H1 (cell line): Measurements from ENCODE around the gene SMTN. TPM values are rescaled to one million over a fixed set of nuclear protein-coding genes. Genes with fewer than 3 reads are reported as not detected.
A peak's percentile ranks its signal among the peaks of the same experiment; 100 is the strongest.

Experiments
- CTCF ChIA-PET: fragments of 300-600 bp; sonication (Branson Sonifier 250); formaldehyde crosslinking; loops from one replicate; lab custom pipeline; 2021; ENCODE audit not compliant: partially characterized antibody; lab: Charles Lee
- POLR2A ChIA-PET: fragments of 300-600 bp; sonication (Branson Sonifier 250); formaldehyde crosslinking; loops from one replicate; lab custom pipeline; 2021; ENCODE audit warnings: inconsistent platforms; ENCODE audit not compliant: partially characterized antibody; lab: Charles Lee
- DNase-seq, 2 experiments: peaks; one replicate each; pipeline versions ENCODE4 v3.0.0 to v3.0.0-alpha.2; 2010 to 2022; ENCODE audit warnings: low spot score in 2 of 2, low read depth in 1 of 2, mixed read lengths in 1 of 2
- FAIRE-seq: peaks from 2 replicates; lab custom pipeline; 2011; peaks lifted over from hg19 to GRCh38; lab: Jason Lieb, UNC
- H2AFZ ChIP-seq: 2 replicates; pipeline ENCODE4 v1.8.1; 2012; ENCODE audit warnings: low read length, inconsistent platforms
- H2AK5ac ChIP-seq: 2 replicates; pipeline ENCODE4 v1.6.1; 2013; ENCODE audit warnings: low read depth, low read length
- H2BK120ac ChIP-seq: replicated peaks from 2 replicates; pipeline ENCODE3; 2013; ENCODE audit warnings: low read depth, low read length, inconsistent platforms
- H2BK12ac ChIP-seq: 2 replicates; pipeline ENCODE4 v1.6.1; 2013; ENCODE audit warnings: low read depth, low read length
- H2BK15ac ChIP-seq: 2 replicates; pipeline ENCODE4 v1.6.1; 2013; ENCODE audit warnings: low read length
- H2BK20ac ChIP-seq: 2 replicates; pipeline ENCODE4 v1.6.1; 2013; ENCODE audit warnings: low read length
- H2BK5ac ChIP-seq: 2 replicates; pipeline ENCODE4 v1.6.1; 2013; ENCODE audit warnings: low read depth, low read length
- H3K14ac ChIP-seq: 2 replicates; pipeline ENCODE4 v1.6.1; 2013; ENCODE audit warnings: inconsistent platforms; ENCODE audit not compliant: insufficient read length
- H3K18ac ChIP-seq: 2 replicates; pipeline ENCODE4 v1.6.1; 2013; ENCODE audit warnings: low read length; ENCODE audit errors: extremely low read depth
- H3K23ac ChIP-seq: 2 replicates; pipeline ENCODE4 v1.6.1; 2013; ENCODE audit warnings: inconsistent platforms; ENCODE audit not compliant: insufficient read length
- H3K23me2 ChIP-seq: 2 replicates; pipeline ENCODE4 v1.6.1; 2013; ENCODE audit warnings: low read depth, low read length
- H3K27ac ChIP-seq: 2 replicates; pipeline ENCODE4 v1.6.1; 2011; ENCODE audit warnings: low read depth, low read length, inconsistent platforms
- H3K27me3 ChIP-seq, 4 experiments: replicated peaks in 1 of 4; 1 replicate in 1 of 4; 2 replicates in 3 of 4; pipeline versions ENCODE4 v1.6.1 to v1.8.1; 2011 to 2013; ENCODE audit warnings: low read length in 3 of 4, mild to moderate bottlenecking in 3 of 4, inconsistent platforms in 2 of 4, mixed read lengths in 2 of 4, moderate library complexity in 1 of 4; ENCODE audit not compliant: control insufficient read depth in 3 of 4, insufficient read depth in 3 of 4; ENCODE audit errors: extremely low read depth in 1 of 4
- H3K36me3 ChIP-seq, 4 experiments: 2 replicates each; pipeline versions ENCODE4 v1.6.1 to v1.8.1; 2011 to 2013; ENCODE audit warnings: mild to moderate bottlenecking in 4 of 4, low read length in 3 of 4, moderate library complexity in 2 of 4, control low read depth in 1 of 4, inconsistent platforms in 1 of 4; ENCODE audit not compliant: insufficient read depth in 4 of 4, control insufficient read depth in 2 of 4
- H3K4ac ChIP-seq: replicated peaks from 2 replicates; pipeline ENCODE3; 2013; ENCODE audit warnings: low read length, low read depth, mixed read lengths, inconsistent platforms; ENCODE audit not compliant: insufficient read length
- H3K4me1 ChIP-seq, 4 experiments: replicated peaks in 1 of 4; 1 replicate in 1 of 4; 2 replicates in 3 of 4; pipeline versions ENCODE4 v1.6.1 to v1.8.1; 2011 to 2013; ENCODE audit warnings: low read length in 3 of 4, inconsistent platforms in 2 of 4, mixed read lengths in 1 of 4; ENCODE audit not compliant: insufficient read depth in 4 of 4, control insufficient read depth in 3 of 4
- H3K4me2 ChIP-seq, 2 experiments: 2 replicates each; pipeline versions ENCODE4 v1.6.1 to v1.8.1; 2011 to 2013; ENCODE audit warnings: low read depth in 2 of 2, low read length in 2 of 2, control low read depth in 1 of 2, inconsistent platforms in 1 of 2, mild to moderate bottlenecking in 1 of 2; ENCODE audit not compliant: insufficient read depth in 1 of 2
- H3K4me3 ChIP-seq, 4 experiments: fragments of 200-600, 300-600 bp in 1 of 4; sonication (generic), shearing (Covaris generic), sonication (Bioruptor Twin) in 1 of 4; 2 replicates each; pipeline versions ENCODE4 v1.5.1 to v1.8.1; 2011 to 2016; ENCODE audit warnings: low read length in 4 of 4, low read depth in 3 of 4, control low read depth in 2 of 4, inconsistent platforms in 2 of 4, mild to moderate bottlenecking in 2 of 4, mixed read lengths in 1 of 4, moderate library complexity in 1 of 4; ENCODE audit not compliant: insufficient read depth in 2 of 4; ENCODE audit errors: extremely low read depth in 1 of 4
- H3K56ac ChIP-seq: replicated peaks from 2 replicates; pipeline ENCODE3; 2013; ENCODE audit warnings: low read depth, mild to moderate bottlenecking, mixed read lengths, low read length, inconsistent platforms; ENCODE audit not compliant: insufficient read length
- H3K79me1 ChIP-seq: 2 replicates; pipeline ENCODE4 v1.6.1; 2013; ENCODE audit warnings: low read depth, low read length, control low read depth
- H3K79me2 ChIP-seq, 2 experiments: 2 replicates each; pipeline versions ENCODE4 v1.6.1 to v1.8.1; 2012 to 2013; ENCODE audit warnings: low read length in 2 of 2, mild to moderate bottlenecking in 2 of 2, inconsistent platforms in 1 of 2; ENCODE audit not compliant: insufficient read depth in 2 of 2, control insufficient read depth in 1 of 2
- H3K9ac ChIP-seq, 4 experiments: replicated peaks in 1 of 4; 1 replicate in 1 of 4; 2 replicates in 3 of 4; pipeline versions ENCODE4 v1.6.1 to v1.8.1; 2011 to 2013; ENCODE audit warnings: low read depth in 3 of 4, low read length in 3 of 4, control low read depth in 2 of 4, mild to moderate bottlenecking in 2 of 4, moderate library complexity in 2 of 4, inconsistent platforms in 1 of 4; ENCODE audit errors: extremely low read depth in 1 of 4
- H3K9me3 ChIP-seq, 2 experiments: 2 replicates each; pipeline versions ENCODE4 v1.6.1 to v1.8.1; 2012 to 2013; ENCODE audit warnings: mild to moderate bottlenecking in 2 of 2, moderate library complexity in 2 of 2, control low read depth in 1 of 2, inconsistent platforms in 1 of 2, low read depth in 1 of 2, low read length in 1 of 2, mixed read lengths in 1 of 2; ENCODE audit not compliant: insufficient read depth in 2 of 2
- H4K20me1 ChIP-seq, 2 experiments: replicated peaks in 1 of 2; 2 replicates each; pipeline versions ENCODE3 to v1.8.1; 2011 to 2013; ENCODE audit warnings: inconsistent platforms in 2 of 2, low read length in 2 of 2, mild to moderate bottlenecking in 1 of 2; ENCODE audit not compliant: insufficient read depth in 2 of 2, control insufficient read depth in 1 of 2
- H4K5ac ChIP-seq: 2 replicates; pipeline ENCODE4 v1.6.1; 2013; ENCODE audit warnings: low read length, low read depth, mixed read lengths, inconsistent platforms; ENCODE audit not compliant: insufficient read length
- H4K8ac ChIP-seq: 2 replicates; pipeline ENCODE4 v1.8.0; 2013; ENCODE audit warnings: mild to moderate bottlenecking, moderate library complexity, low read length, inconsistent platforms; ENCODE audit not compliant: insufficient read depth; ENCODE audit errors: extremely low read depth
- H4K91ac ChIP-seq: replicated peaks from 2 replicates; pipeline ENCODE3; 2013; ENCODE audit warnings: low read length, mixed read lengths, inconsistent platforms; ENCODE audit not compliant: insufficient read length
- EP300 ChIP-seq, 2 experiments: IDR thresholded peaks; 1 replicate in 1 of 2; 2 replicates in 1 of 2; pipeline ENCODE4 v1.6.1; 2011 to 2012; ENCODE audit warnings: low read depth in 2 of 2, low read length in 2 of 2, mild to moderate bottlenecking in 2 of 2, borderline replicate concordance in 1 of 2, inconsistent platforms in 1 of 2, moderate library complexity in 1 of 2
- JUND ChIP-seq: IDR thresholded peaks from 2 replicates; pipeline ENCODE4 v1.6.1; 2011; ENCODE audit warnings: mild to moderate bottlenecking, improper control_type of control experiment, low read length
- PHF8 ChIP-seq: fragments of 200-600 bp; sonication (generic); conservative IDR thresholded peaks from 2 replicates; pipeline ENCODE4 v1.7.1; 2012; ENCODE audit warnings: low read depth, mild to moderate bottlenecking, inconsistent platforms, low read length, moderate library complexity
- POLR2A ChIP-seq, 2 experiments: IDR thresholded peaks; 1 replicate in 1 of 2; 2 replicates in 1 of 2; pipeline ENCODE4 v1.6.1; 2011; ENCODE audit warnings: low read depth in 2 of 2, low read length in 2 of 2, mild to moderate bottlenecking in 2 of 2; ENCODE audit errors: control extremely low read depth in 1 of 2
- WGBS, 2 experiments: shearing (Covaris generic) in 1 of 2; methylation state at CpG; one replicate each; pipeline versions ENCODE4 v1.1.6 to v1.1.7; 2013 to 2015; ENCODE audit warnings: low lambda C conversion rate in 2 of 2, mixed read lengths in 2 of 2, inconsistent platforms in 1 of 2, low coverage in 1 of 2, missing lambda C conversion rate in 1 of 2; ENCODE audit not compliant: insufficient replicate concordance in 2 of 2, insufficient coverage in 1 of 2, insufficient read length in 1 of 2; ENCODE audit errors: extremely low coverage in 1 of 2, missing lambda C conversion rate in 1 of 2; 5-methylcytosine and 5-hydroxymethylcytosine counted together
- polyA plus RNA-seq, 7 experiments: library from polyadenylated mRNA; depleted of rRNA in 3 of 7; stranded (reverse) in 5 of 7; unstranded in 2 of 7; fragments of >200 nt in 5 of 7; fragments of 200-250 nt in 2 of 7; gene quantifications; 1 replicate in 5 of 7; 2 replicates in 1 of 7; 4 replicates in 1 of 7; pipeline versions ENCODE4 v1.2.1 to v1.2.3, GENCODE V29; 2011 to 2013; ENCODE audit warnings: missing spikeins in 2 of 7, mixed read lengths in 2 of 7
- total RNA-seq: library from RNA; stranded (reverse); fragmentation: NEBNext Ultra II Directional; extraction: Animal tissue kit (Norgen Biotek cat#: 25700); gene quantifications from 2 replicates; pipeline ENCODE4 v1.2.1, GENCODE V29; 2021

SMTN gene
- total and polyA plus RNA-seq, 2 of the 8 experiments (the other 6 are each of a cell fraction or from before 2014, with no cell fraction given), result 12.3 to 20.8 TPM

GRCh38 chr22:31083923-31084810, 3.0 kb downstream of the SMTN start:
- H3K27ac ChIP-seq, result peak overlapping the region; percentile 94
- peaks cover 0 to 9% of the 10 kb centered on the region in 2 experiments; a peak in 1 of 4 replicates for H3K79me2 ChIP-seq
- peaks cover 0 to 27% (median 16%) of the 10 kb centered on the region in 4 experiments; a peak in 6 of 7 replicates for H3K4me1 ChIP-seq
- DNase-seq (no peak), FAIRE-seq (no peak)
- H3K23ac ChIP-seq, result no peak overlapping the region
- peak overlapping the region; percentile 58 to 84 (median 72) for H3K4me3 ChIP-seq
- H3K9me3 ChIP-seq, result no peaks in the 10 kb centered on the region
- H3K56ac ChIP-seq, result peak overlapping the region; percentile 18
- H2BK120ac ChIP-seq, result no peak overlapping the region
- peak overlapping the region; percentile 41 for H3K4ac ChIP-seq
- no peaks in the 10 kb centered on the region; the same call in 1 of the 2 replicates for H3K79me1 ChIP-seq
- peak overlapping the region; percentile 28; the same call in 1 of the 2 replicates for H2BK5ac ChIP-seq
- TF ChIP-seq POLR2A (IDR thresholded peaks at IDR 0.05; ENCODE audit: control extremely low read depth in 1 of 2, low read depth in 2 of 2, low read length in 2 of 2), result 0 out of 3 replicates have a peak, but pooled peaks of 1 of the 2 experiments have one; percentile 6
- no peak for TF ChIP-seq EP300 (IDR thresholded peaks at IDR 0.05; ENCODE audit: borderline replicate concordance in 1 of 2, low read depth in 2 of 2, low read length in 2 of 2)
- peak; percentile 82; the same call in 1 of the 2 replicates for TF ChIP-seq PHF8
- TF ChIP-seq JUND, result no peak
- peak overlapping the region; percentile 82 for H4K8ac ChIP-seq
- H4K91ac ChIP-seq, result peak overlapping the region; percentile 77
- 25% methylated on average over 18 of the region's 18 CpGs; no CpG with 5 or more reads in 1 of the 2 experiments for WGBS, 2 experiments
- H2AK5ac ChIP-seq, result 0 out of 2 replicates have a peak overlapping the region, but pooled peaks have one; percentile 2
- peaks cover 3 to 7% of the 10 kb centered on the region in 2 experiments for H4K20me1 ChIP-seq
- ChIA-PET POLR2A (interaction anchor here (0.6 to 12.2 kb wide), 43 partner anchors 8 to 478 kb away, joined by 3 to 220 read pairs (median 5); partner anchors contain the start of genes MORC2, PATZ1, PLA2G3 and RNF185), CTCF (interaction anchor here (0.5 to 13.3 kb wide), 24 partner anchors 14 to 320 kb away, joined by 3 to 207 read pairs (median 4); partner anchors contain the start of genes MORC2, SELENOM and TUG1)
- peak overlapping the region; percentile 93 to 96 for H3K4me2 ChIP-seq
- H3K9ac ChIP-seq, result peak overlapping the region; percentile 40 to 92 (median 87)
- no peak overlapping the region for H3K14ac ChIP-seq
- peak overlapping the region; percentile 85 for H2BK12ac ChIP-seq
- peaks cover 0 to 5% (median 2%) of the 10 kb centered on the region in 4 experiments; a peak in 3 of 7 replicates for H3K27me3 ChIP-seq
- peak overlapping the region; percentile 95; the same call in 1 of the 2 replicates for H3K18ac ChIP-seq
- no peak overlapping the region for H2AFZ ChIP-seq
- H2BK15ac ChIP-seq, result peak overlapping the region; percentile 34; the same call in 1 of the 2 replicates
- no peaks in the 10 kb centered on the region for H3K36me3 ChIP-seq
- H2BK20ac ChIP-seq, result peak overlapping the region; percentile 8; the same call in 1 of the 2 replicates
- H4K5ac ChIP-seq, result peak overlapping the region; percentile 67
- H3K23me2 ChIP-seq, result peaks cover 14% of the 10 kb centered on the region
